ENCODE results near the gene SAFB. TPM values are rescaled to one million over a fixed set of nuclear protein-coding genes. Genes with fewer than 3 reads are reported as not detected.

The SAFB gene
- polyA plus RNA-seq, 1 donor from 2014 or later: 89.8 TPM

DNA sequence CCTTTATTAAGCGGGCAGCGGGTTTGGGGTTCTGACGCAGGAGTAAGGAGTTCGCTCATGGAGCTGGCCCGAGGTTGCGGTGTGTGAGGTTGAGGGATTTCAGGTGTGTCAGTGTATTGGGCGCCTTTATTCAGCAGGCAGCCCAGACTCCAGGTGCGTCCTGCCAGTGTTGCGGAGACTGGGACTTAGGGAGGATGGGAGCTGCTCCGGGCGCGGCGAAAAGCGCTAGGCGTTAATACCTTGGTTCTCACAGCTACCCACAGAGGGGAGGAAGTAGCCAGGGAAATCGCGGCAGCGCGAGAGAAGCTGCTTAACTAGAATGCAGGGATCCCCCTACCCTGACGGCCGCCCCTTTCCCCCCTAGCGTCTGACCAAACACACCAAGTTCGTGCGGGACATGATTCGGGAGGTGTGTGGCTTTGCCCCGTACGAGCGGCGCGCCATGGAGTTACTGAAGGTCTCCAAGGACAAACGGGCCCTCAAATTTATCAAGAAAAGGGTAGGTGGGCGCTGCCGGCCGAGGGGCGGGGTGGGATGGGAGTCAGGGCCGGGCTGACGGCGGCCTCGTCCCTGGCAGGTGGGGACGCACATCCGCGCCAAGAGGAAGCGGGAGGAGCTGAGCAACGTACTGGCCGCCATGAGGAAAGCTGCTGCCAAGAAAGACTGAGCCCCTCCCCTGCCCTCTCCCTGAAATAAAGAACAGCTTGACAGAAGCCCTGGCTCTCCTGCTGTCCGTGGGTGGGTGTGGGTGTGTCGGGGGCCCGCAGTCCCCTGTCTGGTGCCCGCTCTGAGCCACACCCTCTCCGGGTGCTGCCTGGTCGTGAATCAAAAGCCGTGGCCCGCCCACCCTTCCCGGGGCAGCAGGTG is 68.3 kb downstream of the SAFB start:
- Histone ChIP-seq H3K36me3 (ENCODE audit: insufficient read depth, low read length) (no peaks in the 10 kb centered on the region), H3K9me2 (ENCODE audit: insufficient read depth, low read length) (no peaks in the 10 kb centered on the region), H3K4me2 (ENCODE audit: low read length) (peak overlapping the region; percentile 86), H4K20me1 (ENCODE audit: insufficient read depth) (peaks cover 11% of the 10 kb centered on the region), H2AFZ (ENCODE audit: low read depth, low read length) (no peak overlapping the region), H3K27ac (ENCODE audit: low read length) (peak overlapping the region; percentile 89), H3K9ac (ENCODE audit: low read length) (peak overlapping the region; percentile 87), H3K27me3 (ENCODE audit: insufficient read depth, low read depth, low read length) (no peaks in the 10 kb centered on the region), H3K79me2 (replicated peaks; ENCODE audit: insufficient read depth, low read length) (peaks cover 15% of the 10 kb centered on the region), H3K4me3 (ENCODE audit: low read length) (peak overlapping the region; percentile 87), H3K9me3 (ENCODE audit: low read length) (no peaks in the 10 kb centered on the region), H3F3A (ENCODE audit: insufficient read depth, low read length, poor library complexity, severe bottlenecking) (no peaks in the 10 kb centered on the region)
- no peak for TF ChIP-seq EP300 (conservative IDR thresholded peaks at IDR 0.05; ENCODE audit: poor library complexity, severe bottlenecking)
- TF ChIP-seq TAF1 (IDR thresholded peaks at IDR 0.05; ENCODE audit: low read depth): no peak
- no peak for TF ChIP-seq EZH2 (IDR thresholded peaks at IDR 0.05; ENCODE audit: borderline replicate concordance, insufficient read depth, low read length, poor library complexity, severe bottlenecking)
- TF ChIP-seq, protein P1, sequence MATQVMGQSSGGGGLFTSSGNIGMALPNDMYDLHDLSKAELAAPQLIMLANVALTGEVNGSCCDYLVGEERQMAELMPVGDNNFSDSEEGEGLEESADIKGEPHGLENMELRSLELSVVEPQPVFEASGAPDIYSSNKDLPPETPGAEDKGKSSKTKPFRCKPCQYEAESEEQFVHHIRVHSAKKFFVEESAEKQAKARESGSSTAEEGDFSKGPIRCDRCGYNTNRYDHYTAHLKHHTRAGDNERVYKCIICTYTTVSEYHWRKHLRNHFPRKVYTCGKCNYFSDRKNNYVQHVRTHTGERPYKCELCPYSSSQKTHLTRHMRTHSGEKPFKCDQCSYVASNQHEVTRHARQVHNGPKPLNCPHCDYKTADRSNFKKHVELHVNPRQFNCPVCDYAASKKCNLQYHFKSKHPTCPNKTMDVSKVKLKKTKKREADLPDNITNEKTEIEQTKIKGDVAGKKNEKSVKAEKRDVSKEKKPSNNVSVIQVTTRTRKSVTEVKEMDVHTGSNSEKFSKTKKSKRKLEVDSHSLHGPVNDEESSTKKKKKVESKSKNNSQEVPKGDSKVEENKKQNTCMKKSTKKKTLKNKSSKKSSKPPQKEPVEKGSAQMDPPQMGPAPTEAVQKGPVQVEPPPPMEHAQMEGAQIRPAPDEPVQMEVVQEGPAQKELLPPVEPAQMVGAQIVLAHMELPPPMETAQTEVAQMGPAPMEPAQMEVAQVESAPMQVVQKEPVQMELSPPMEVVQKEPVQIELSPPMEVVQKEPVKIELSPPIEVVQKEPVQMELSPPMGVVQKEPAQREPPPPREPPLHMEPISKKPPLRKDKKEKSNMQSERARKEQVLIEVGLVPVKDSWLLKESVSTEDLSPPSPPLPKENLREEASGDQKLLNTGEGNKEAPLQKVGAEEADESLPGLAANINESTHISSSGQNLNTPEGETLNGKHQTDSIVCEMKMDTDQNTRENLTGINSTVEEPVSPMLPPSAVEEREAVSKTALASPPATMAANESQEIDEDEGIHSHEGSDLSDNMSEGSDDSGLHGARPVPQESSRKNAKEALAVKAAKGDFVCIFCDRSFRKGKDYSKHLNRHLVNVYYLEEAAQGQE (IDR thresholded peaks at IDR 0.05; ENCODE audit: borderline replicate concordance): no peak
- no peak for TF ChIP-seq RAD21 (conservative IDR thresholded peaks at IDR 0.05)
- no peak for TF ChIP-seq SMC3 (conservative IDR thresholded peaks at IDR 0.05; ENCODE audit: poor library complexity)
- TF ChIP-seq MXI1 (conservative IDR thresholded peaks at IDR 0.05; ENCODE audit: poor library complexity, severe bottlenecking): no peak
- no peak for TF ChIP-seq POLR2AphosphoS5 (IDR thresholded peaks at IDR 0.05)
- TF ChIP-seq CTCF (IDR thresholded peaks at IDR 0.05; ENCODE audit: poor library complexity, severe bottlenecking): no peak

DNA sequence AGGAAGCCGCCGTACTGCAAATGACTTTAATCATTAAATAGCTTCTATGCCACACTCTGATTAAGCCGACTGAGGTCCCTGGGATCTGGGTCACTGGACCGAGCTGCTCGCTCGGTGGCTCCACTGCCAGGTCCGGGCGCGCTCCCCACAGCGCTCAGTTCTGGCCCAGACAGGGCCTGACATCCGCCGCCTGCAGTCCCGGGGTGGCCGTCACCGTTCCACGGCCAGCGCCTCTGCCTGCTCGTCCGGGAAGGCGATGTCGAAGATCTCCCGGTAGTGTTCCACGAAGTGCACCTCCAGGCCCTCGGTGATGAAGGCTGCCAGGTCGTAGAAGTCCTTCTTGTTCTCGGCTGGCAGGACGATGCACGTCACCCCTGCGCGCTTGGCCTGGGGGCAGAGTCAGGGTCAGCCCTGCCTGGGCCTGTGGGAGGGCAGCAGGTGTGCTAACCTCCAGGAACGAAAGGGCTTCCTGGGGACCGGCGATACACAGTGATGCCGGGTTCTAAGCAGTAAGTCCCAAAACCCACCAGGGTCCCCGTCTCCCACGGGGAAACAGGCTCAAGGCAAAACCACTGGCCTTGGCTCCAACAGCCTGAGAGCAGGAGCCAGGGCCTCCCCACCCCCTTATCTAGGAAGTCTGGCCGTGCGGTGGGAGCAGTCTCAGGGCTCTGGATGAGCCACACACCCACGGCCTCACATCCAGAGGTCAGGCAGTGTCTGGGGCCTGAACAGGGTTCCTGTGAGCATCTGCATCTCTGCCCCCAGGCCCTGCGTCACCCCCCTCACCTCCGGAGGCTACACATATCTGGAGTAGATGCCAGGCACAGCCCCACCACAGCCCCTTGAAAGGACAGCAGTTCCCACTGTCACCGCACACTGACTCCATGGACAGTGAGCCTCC is 69.2 kb downstream of the SAFB start:
- Histone ChIP-seq H3K4me2 (ENCODE audit: low read length) (no peak overlapping the region), H3F3A (ENCODE audit: insufficient read depth, low read length, poor library complexity, severe bottlenecking) (no peaks in the 10 kb centered on the region), H4K20me1 (ENCODE audit: insufficient read depth) (peaks cover 11% of the 10 kb centered on the region), H3K9me2 (ENCODE audit: insufficient read depth, low read length) (no peaks in the 10 kb centered on the region), H3K79me2 (replicated peaks; ENCODE audit: insufficient read depth, low read length) (peaks cover 15% of the 10 kb centered on the region), H3K27ac (ENCODE audit: low read length) (no peak overlapping the region), H3K9me3 (ENCODE audit: low read length) (no peaks in the 10 kb centered on the region), H3K9ac (ENCODE audit: low read length) (no peak overlapping the region), H2AFZ (ENCODE audit: low read depth, low read length) (no peak overlapping the region), H3K27me3 (ENCODE audit: insufficient read depth, low read depth, low read length) (no peaks in the 10 kb centered on the region), H3K36me3 (ENCODE audit: insufficient read depth, low read length) (no peaks in the 10 kb centered on the region), H3K4me3 (ENCODE audit: low read length) (peak overlapping the region; percentile 87)
- TF ChIP-seq MXI1 (conservative IDR thresholded peaks at IDR 0.05; ENCODE audit: poor library complexity, severe bottlenecking) (no peak), POLR2AphosphoS5 (IDR thresholded peaks at IDR 0.05) (peak; percentile 24)
